ENCODE data around the gene MT1A. TPM values are rescaled to one million over a fixed set of nuclear protein-coding genes. Genes with fewer than 3 reads are reported as not detected.
A peak's percentile ranks its signal among the peaks of the same experiment; 100 is the strongest.

The MT1A gene
- total RNA-seq, 1 donor from 2014 or later, result not detected

DNA sequence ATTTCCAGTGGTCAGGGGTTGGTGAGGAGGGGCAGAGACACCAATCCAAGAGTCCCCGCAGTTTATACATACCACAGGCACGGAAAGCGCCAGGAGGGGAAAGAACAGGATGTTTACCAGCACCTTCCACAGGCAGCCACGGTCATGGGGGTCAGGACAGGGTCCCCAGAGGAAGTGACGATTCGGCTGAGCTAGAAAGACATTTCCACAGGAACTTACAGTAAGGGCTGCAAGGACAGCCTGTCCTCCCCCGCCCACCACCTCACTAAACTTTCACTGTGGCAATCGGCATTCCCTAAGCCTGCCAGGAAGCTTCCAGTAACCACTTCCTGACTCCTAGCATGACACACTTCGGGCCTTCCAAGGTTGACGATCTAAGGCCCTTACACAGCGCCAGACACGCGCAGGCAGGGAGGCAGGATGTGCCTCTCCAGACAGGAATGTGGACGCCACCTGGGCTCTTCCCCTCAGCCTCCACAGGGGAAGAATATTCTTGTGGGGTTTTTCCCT is 31.3 kb upstream of the MT1A start:
- ATAC-seq (ENCODE audit: low read depth) (no peak), DNase-seq (no peak)
- Mint-ChIP-seq H3K36me3 (ENCODE audit: low read depth) (no peaks in the 10 kb centered on the region), H3K27me3 (peaks cover 2% of the 10 kb centered on the region), H3K4me1 (peaks cover 36% of the 10 kb centered on the region), H3K27ac (peak overlapping the region; percentile 18), H3K4me3 (no peak overlapping the region), H3K9me3 (peaks cover 3% of the 10 kb centered on the region)
- ChIA-PET CTCF (interaction anchor here (2.0 kb wide), 1 partner anchor 95 kb away, joined by 8 read pairs; no protein-coding TSS in a partner anchor), POLR2A (interaction anchor here (1.1 to 1.7 kb wide), 3 partner anchors 23 to 76 kb away, joined by 3 to 5 read pairs (median 5); partner anchors contain the start of genes MT1F and MT1X)
- TF ChIP-seq, protein P1, sequence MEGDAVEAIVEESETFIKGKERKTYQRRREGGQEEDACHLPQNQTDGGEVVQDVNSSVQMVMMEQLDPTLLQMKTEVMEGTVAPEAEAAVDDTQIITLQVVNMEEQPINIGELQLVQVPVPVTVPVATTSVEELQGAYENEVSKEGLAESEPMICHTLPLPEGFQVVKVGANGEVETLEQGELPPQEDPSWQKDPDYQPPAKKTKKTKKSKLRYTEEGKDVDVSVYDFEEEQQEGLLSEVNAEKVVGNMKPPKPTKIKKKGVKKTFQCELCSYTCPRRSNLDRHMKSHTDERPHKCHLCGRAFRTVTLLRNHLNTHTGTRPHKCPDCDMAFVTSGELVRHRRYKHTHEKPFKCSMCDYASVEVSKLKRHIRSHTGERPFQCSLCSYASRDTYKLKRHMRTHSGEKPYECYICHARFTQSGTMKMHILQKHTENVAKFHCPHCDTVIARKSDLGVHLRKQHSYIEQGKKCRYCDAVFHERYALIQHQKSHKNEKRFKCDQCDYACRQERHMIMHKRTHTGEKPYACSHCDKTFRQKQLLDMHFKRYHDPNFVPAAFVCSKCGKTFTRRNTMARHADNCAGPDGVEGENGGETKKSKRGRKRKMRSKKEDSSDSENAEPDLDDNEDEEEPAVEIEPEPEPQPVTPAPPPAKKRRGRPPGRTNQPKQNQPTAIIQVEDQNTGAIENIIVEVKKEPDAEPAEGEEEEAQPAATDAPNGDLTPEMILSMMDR (IDR thresholded peaks at IDR 0.05), result no peak
- intact Hi-C loops (cut with micrococcal nuclease), result loop anchor here (5.0 to 10.0 kb wide), 2 partner anchors 928 to 1520 kb away; partner anchors contain the start of genes CCDC102A and CFAP20

DNA sequence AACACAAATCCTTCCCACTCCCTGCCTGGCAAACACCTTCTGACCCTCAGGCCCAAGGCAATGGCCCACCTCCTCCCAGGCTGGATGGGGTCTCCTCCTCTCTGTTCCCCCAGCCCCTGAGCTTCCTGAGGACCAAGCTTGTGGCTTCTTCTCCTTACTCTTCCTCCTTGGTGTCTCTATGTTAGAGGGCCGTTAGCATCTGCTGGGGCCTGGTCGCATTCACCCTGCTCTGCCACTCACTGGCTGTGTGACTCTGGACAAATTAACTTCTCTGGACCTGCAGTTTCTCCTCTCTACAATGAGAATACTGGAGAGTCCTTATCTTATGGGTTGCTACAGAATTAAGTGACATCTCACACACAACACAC is 30.8 kb upstream of the MT1A start:
- DNase-seq (no peak), ATAC-seq (ENCODE audit: low read depth) (no peak)
- H3K36me3 Mint-ChIP-seq (ENCODE audit: low read depth), result no peaks in the 10 kb centered on the region
- intact Hi-C loops (cut with micrococcal nuclease), result loop anchor here (1.0 to 10.0 kb wide), 10 partner anchors 18 to 1520 kb away; partner anchors contain the start of genes AMFR, BBS2, CCDC102A and CFAP20
- peaks cover 3% of the 10 kb centered on the region for H3K9me3 Mint-ChIP-seq
- peak overlapping the region; percentile 69 for H3K4me3 Mint-ChIP-seq
- H3K4me1 Mint-ChIP-seq, result peaks cover 36% of the 10 kb centered on the region
- ChIA-PET CTCF (interaction anchor here (2.0 kb wide), 1 partner anchor 94 kb away, joined by 8 read pairs; no protein-coding TSS in a partner anchor), POLR2A (interaction anchor here (1.3 to 1.7 kb wide), 3 partner anchors 50 to 75 kb away, joined by 3 to 11 read pairs (median 5); partner anchors contain the start of genes MT1F and MT1X)
- TF ChIP-seq, protein P1 (IDR thresholded peaks at IDR 0.05), result no peak
- peak overlapping the region; percentile 72 for H3K27ac Mint-ChIP-seq
- H3K27me3 Mint-ChIP-seq, result no peaks in the 10 kb centered on the region

DNA sequence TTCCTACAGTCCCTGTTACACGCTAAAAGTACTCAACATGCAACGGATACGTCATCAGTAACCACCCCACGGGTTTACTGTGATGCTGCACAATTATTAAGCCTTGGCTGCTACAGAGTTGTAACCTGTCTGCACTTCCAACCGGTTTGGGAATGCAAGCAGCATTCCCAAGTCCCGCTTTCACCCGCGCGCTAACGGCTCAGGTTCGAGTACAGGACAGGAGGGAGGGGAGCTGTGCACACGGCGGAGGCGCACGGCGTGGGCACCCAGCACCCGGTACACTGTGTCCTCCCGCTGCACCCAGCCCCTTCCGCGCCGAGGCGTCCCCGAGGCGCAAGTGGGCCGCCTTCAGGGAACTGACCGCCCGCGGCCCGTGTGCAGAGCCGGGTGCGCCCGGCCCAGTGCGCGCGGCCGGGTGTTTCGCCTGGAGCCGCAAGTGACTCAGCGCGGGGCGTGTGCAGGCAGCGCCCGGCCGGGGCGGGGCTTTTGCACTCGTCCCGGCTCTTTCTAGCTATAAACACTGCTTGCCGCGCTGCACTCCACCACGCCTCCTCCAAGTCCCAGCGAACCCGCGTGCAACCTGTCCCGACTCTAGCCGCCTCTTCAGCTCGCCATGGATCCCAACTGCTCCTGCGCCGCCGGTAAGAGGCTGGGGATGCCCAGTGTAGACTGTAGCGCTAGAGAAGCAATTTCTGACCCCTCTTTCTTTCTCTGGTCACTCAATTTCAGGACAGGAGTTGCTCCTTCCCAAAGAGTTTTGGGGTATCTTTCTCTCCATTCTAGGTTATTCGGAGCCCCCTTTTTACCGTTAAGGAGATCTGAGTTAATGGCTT is 30.2 kb upstream of the MT1A start, which contains the start of gene MT2A:
Gene MT2A (plus strand): TSS at position 542 of the 833 bp plus-strand sequence. CDS start 72 bp downstream, at position 614.
- TF ChIP-seq, protein P1 (IDR thresholded peaks at IDR 0.05), result no peak
- H3K27ac Mint-ChIP-seq, result peak within 1 kb of the TSS; percentile 87
- CTCF ChIA-PET, result interaction anchor here (1.0 to 2.0 kb wide), 4 partner anchors 22 to 94 kb away, joined by 3 to 8 read pairs (median 4); partner anchors contain the start of gene MT1F
- H3K27me3 Mint-ChIP-seq, result no peaks in the 10 kb centered on the region
- intact Hi-C loops (cut with micrococcal nuclease), result loop anchor here (1.0 to 10.0 kb wide), 10 partner anchors 17 to 1519 kb away; partner anchors contain the start of genes AMFR, BBS2, CCDC102A and CFAP20
- H3K9me3 Mint-ChIP-seq, result peaks cover 3% of the 10 kb centered on the region
- peak within 1 kb of the TSS; percentile 93 for H3K4me3 Mint-ChIP-seq
- POLR2A ChIA-PET, result interaction anchor here (0.7 to 1.7 kb wide), 6 partner anchors 17 to 488 kb away, joined by 3 to 11 read pairs (median 6); partner anchors contain the start of genes MT1E, MT1F and MT1X
- peaks cover 36% of the 10 kb centered on the region for H3K4me1 Mint-ChIP-seq
- DNase-seq (peak; percentile 82), ATAC-seq (ENCODE audit: low read depth) (peak; percentile 85)
- no peaks in the 10 kb centered on the region for H3K36me3 Mint-ChIP-seq (ENCODE audit: low read depth)

DNA sequence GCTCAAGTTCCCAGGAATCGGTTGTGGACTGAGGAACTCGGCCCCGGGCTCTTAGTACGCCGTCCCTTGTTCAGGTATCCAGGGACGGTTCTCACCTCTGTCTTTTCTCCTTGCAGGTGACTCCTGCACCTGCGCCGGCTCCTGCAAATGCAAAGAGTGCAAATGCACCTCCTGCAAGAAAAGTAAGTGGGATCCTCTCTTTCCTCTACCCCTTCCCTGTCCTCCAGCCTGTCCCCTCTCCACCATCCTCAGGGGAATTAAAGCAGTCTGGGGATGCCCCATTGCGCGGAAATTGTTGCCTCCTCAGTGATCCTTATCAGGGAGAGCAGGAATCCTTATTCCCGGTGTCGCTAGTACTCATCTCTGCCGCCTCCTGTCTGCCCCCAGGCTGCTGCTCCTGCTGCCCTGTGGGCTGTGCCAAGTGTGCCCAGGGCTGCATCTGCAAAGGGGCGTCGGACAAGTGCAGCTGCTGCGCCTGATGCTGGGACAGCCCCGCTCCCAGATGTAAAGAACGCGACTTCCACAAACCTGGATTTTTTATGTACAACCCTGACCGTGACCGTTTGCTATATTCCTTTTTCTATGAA is 29.5 kb upstream of the MT1A start:
- DNase-seq (no peak), ATAC-seq (ENCODE audit: low read depth) (no peak)
- H3K36me3 Mint-ChIP-seq (ENCODE audit: low read depth), result no peaks in the 10 kb centered on the region
- H3K27ac Mint-ChIP-seq, result peak overlapping the region; percentile 87
- H3K4me3 Mint-ChIP-seq, result peak overlapping the region; percentile 93
- ChIA-PET CTCF (interaction anchor here (1.0 to 1.3 kb wide), 3 partner anchors 21 to 49 kb away, joined by 3 to 4 read pairs (median 4); partner anchors contain the start of gene MT1F), POLR2A (interaction anchor here (0.9 to 1.7 kb wide), 7 partner anchors 16 to 74 kb away, joined by 3 to 11 read pairs (median 6); partner anchors contain the start of genes MT1E, MT1F and MT1X)
- H3K9me3 Mint-ChIP-seq, result peaks cover 3% of the 10 kb centered on the region
- peaks cover 36% of the 10 kb centered on the region for H3K4me1 Mint-ChIP-seq
- intact Hi-C loops (cut with micrococcal nuclease), result loop anchor here (1.0 to 10.0 kb wide), 11 partner anchors 16 to 1518 kb away; partner anchors contain the start of genes AMFR, BBS2, CCDC102A and CFAP20
- TF ChIP-seq, protein P1 (IDR thresholded peaks at IDR 0.05), result no peak
- no peaks in the 10 kb centered on the region for H3K27me3 Mint-ChIP-seq
